ENCODE results near the gene AKAP13.
"Not testable (repeated sequence)": the region's sequence is repeated elsewhere in the genome, so short reads cannot be mapped to it uniquely, and the experiment has no call there.

The AKAP13 gene

GRCh38 chr15:85429522-85429921 lies 49.1 kb downstream of the AKAP13 start:
- FAIRE-seq (no peak), DNase-seq (ENCODE audit: insufficient read length, low spot score) (no peak)
- TF ChIP-seq CTCF (IDR thresholded peaks at IDR 0.05; ENCODE audit: insufficient read depth, missing control alignments), result no peak

- DNase-seq (ENCODE audit: insufficient read length, low spot score) (no peak), FAIRE-seq (no peak)
- no peak for TF ChIP-seq CTCF (IDR thresholded peaks at IDR 0.05; ENCODE audit: insufficient read depth, missing control alignments)
These were observed 50.2 kb downstream of the AKAP13 start for GRCh38 chr15:85430406-85431204.

GRCh38 chr15:85439996-85440395 lies 59.6 kb downstream of the AKAP13 start:
- FAIRE-seq (no peak), DNase-seq (ENCODE audit: insufficient read length, low spot score) (no peak)
- TF ChIP-seq CTCF (IDR thresholded peaks at IDR 0.05; ENCODE audit: insufficient read depth, missing control alignments), result no peak

GRCh38 chr15:85440451-85440850 lies 60.0 kb downstream of the AKAP13 start:
- DNase-seq (ENCODE audit: insufficient read length, low spot score) (no peak), FAIRE-seq (no peak)
- no peak for TF ChIP-seq CTCF (IDR thresholded peaks at IDR 0.05; ENCODE audit: insufficient read depth, missing control alignments)

- peak; percentile 69 for FAIRE-seq
- DNase-seq (ENCODE audit: insufficient read length, low spot score), result not testable (repeated sequence)
These were observed 61.5 kb downstream of the AKAP13 start for GRCh38 chr15:85441854-85442253.

GRCh38 chr15:85443046-85443445 lies 62.6 kb downstream of the AKAP13 start:
- no peak for FAIRE-seq

GRCh38 chr15:85443593-85444087 lies 63.2 kb downstream of the AKAP13 start:
- no peak for DNase-seq (ENCODE audit: insufficient read length, low spot score)

More at GRCh38 chr15:85443046-85443445, 62.6 kb downstream of the AKAP13 start:
- DNase-seq (ENCODE audit: insufficient read length, low spot score), result no peak
- TF ChIP-seq CTCF (IDR thresholded peaks at IDR 0.05; ENCODE audit: insufficient read depth, missing control alignments), result no peak

More at GRCh38 chr15:85443593-85444087, 63.2 kb downstream of the AKAP13 start:
- TF ChIP-seq CTCF (IDR thresholded peaks at IDR 0.05; ENCODE audit: insufficient read depth, missing control alignments), result peak; percentile 17
- peak; percentile 29 for FAIRE-seq

Data from D721Med (cell line).